HUES6 (cell line): ENCODE results near the gene RNF152.

ENCODE experiments used
- H3K27ac ChIP-seq: 2 replicates; pipeline ENCODE4 v1.7.0; 2013; ENCODE audit warnings: low read depth, mild to moderate bottlenecking, low read length, inconsistent platforms
- H3K27me3 ChIP-seq: 2 replicates; pipeline ENCODE4 v1.6.1; 2013; ENCODE audit warnings: low read length; ENCODE audit not compliant: control insufficient read depth, insufficient read depth
- H3K36me3 ChIP-seq: 2 replicates; pipeline ENCODE4 v1.6.1; 2013; ENCODE audit warnings: low read length; ENCODE audit not compliant: control insufficient read depth, insufficient read depth
- H3K4me1 ChIP-seq: 2 replicates; pipeline ENCODE4 v1.6.1; 2013; ENCODE audit warnings: low read length; ENCODE audit not compliant: control insufficient read depth, insufficient read depth
- H3K4me3 ChIP-seq: 2 replicates; pipeline ENCODE4 v1.5.1; 2013; ENCODE audit warnings: low read depth, low read length
- H3K9ac ChIP-seq: one replicate; pipeline ENCODE4 v1.6.1; 2013; ENCODE audit warnings: mild to moderate bottlenecking, low read length
- H3K9me3 ChIP-seq: 2 replicates; pipeline ENCODE4 v1.6.1; 2013; ENCODE audit warnings: low read depth, low read length; ENCODE audit not compliant: control insufficient read depth, insufficient read depth

Gene RNF152

GRCh38 chr18:61893971-61894750 is 1.4 kb upstream of the RNF152 start:
- no peaks in the 10 kb centered on the region for H3K9me3 ChIP-seq
- H3K36me3 ChIP-seq = peaks cover 5% of the 10 kb centered on the region
- peaks cover 36% of the 10 kb centered on the region for H3K4me1 ChIP-seq
- peaks cover 34% of the 10 kb centered on the region for H3K27me3 ChIP-seq
- H3K9ac ChIP-seq = peak overlapping the region; percentile 58
- H3K27ac ChIP-seq = no peak overlapping the region
- peak overlapping the region; percentile 82 for H3K4me3 ChIP-seq

DNA sequence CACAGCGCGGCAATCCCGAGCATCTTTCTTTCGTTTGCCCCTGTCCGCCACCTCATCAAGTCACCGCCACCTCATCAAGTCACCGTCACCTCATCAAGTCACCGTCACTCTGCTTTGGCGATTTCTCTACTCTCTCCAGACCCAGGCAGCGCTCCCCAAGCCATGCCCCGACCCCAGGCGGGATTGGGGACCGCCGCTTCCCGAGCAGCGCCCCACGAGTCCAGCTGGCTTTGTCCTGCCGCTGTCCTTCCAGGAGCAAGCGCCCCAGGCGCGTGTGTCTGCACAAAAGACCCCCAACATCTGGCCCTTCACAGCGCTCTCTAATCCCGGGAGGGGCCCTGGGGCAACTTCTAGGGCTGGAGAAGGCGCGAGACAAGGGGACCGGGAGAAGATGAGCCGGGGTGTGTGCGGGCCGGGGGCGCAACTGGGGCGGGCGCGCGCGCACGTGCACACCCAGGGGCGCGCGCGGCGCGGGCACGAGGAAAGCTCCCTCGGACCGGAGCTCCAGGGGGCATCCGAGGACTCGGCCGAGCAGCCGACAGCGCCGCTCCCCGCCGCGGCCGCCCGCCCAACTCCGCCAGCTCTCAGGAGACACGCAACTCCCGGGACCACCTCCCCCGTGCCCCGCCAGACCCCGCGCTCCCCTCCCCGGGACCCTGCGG is 633 bp upstream of the RNF152 start:
- no peak overlapping the region for H3K27ac ChIP-seq
- H3K4me3 ChIP-seq = peak overlapping the region; percentile 82
- H3K4me1 ChIP-seq = peaks cover 34% of the 10 kb centered on the region
- peaks cover 5% of the 10 kb centered on the region for H3K36me3 ChIP-seq
- H3K9me3 ChIP-seq = no peaks in the 10 kb centered on the region
- H3K9ac ChIP-seq = peak overlapping the region; percentile 58
- peaks cover 34% of the 10 kb centered on the region for H3K27me3 ChIP-seq

- peaks cover 34% of the 10 kb centered on the region for H3K27me3 ChIP-seq
- H3K4me3 ChIP-seq = peak overlapping the region; percentile 82
- no peak overlapping the region for H3K27ac ChIP-seq
Measured at GRCh38 chr18:61891894-61892293, 913 bp downstream of the RNF152 start.

GRCh38 chr18:61891271-61891670 is 1.5 kb downstream of the RNF152 start:
- Histone ChIP-seq H3K27me3 (peaks cover 34% of the 10 kb centered on the region), H3K27ac (no peak overlapping the region), H3K9me3 (no peaks in the 10 kb centered on the region), H3K9ac (no peak overlapping the region), H3K36me3 (peaks cover 5% of the 10 kb centered on the region), H3K4me1 (peaks cover 26% of the 10 kb centered on the region), H3K4me3 (no peak overlapping the region)

More at GRCh38 chr18:61891894-61892293, 913 bp downstream of the RNF152 start:
- Histone ChIP-seq H3K9me3 (no peaks in the 10 kb centered on the region), H3K36me3 (peaks cover 5% of the 10 kb centered on the region), H3K9ac (no peak overlapping the region), H3K4me1 (peaks cover 32% of the 10 kb centered on the region)

GRCh38 chr18:61890344-61890743 is 2.5 kb downstream of the RNF152 start:
- H3K4me3 ChIP-seq = no peak overlapping the region

DNA sequence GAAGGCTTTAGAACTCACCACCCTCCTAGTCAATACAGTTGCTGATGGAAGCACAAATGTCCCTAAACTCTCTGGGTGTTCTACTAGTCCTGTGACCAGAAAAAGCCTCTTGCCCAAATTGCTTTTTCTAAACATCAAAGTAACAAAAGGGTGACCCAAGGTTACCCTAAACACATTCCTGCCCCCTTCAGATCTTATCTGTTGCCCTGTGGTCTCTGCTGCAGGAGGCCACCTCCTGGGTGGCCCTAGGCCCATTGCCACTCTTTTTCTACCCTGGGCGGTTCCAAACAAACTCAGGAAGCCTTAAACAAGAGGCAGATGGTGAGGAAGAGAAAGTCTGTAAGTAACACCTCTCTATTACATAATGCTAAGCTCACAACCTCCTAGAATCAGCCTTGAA is 3.3 kb downstream of the RNF152 start:
- Histone ChIP-seq H3K27ac (no peak overlapping the region), H3K4me3 (no peak overlapping the region), H3K27me3 (peaks cover 26% of the 10 kb centered on the region), H3K9ac (no peak overlapping the region), H3K4me1 (peaks cover 21% of the 10 kb centered on the region; the same call in 1 of the 2 replicates), H3K36me3 (peaks cover 5% of the 10 kb centered on the region), H3K9me3 (no peaks in the 10 kb centered on the region)

More at GRCh38 chr18:61890344-61890743, 2.5 kb downstream of the RNF152 start:
- Histone ChIP-seq H3K9ac (no peak overlapping the region), H3K4me1 (peaks cover 26% of the 10 kb centered on the region), H3K36me3 (peaks cover 5% of the 10 kb centered on the region), H3K27me3 (peaks cover 34% of the 10 kb centered on the region), H3K27ac (no peak overlapping the region), H3K9me3 (no peaks in the 10 kb centered on the region)

GRCh38 chr18:61888622-61889021 is 4.2 kb downstream of the RNF152 start:
- Histone ChIP-seq H3K4me3 (no peak overlapping the region), H3K9me3 (no peaks in the 10 kb centered on the region), H3K27me3 (peaks cover 26% of the 10 kb centered on the region), H3K27ac (no peak overlapping the region), H3K4me1 (peaks cover 21% of the 10 kb centered on the region; the same call in 1 of the 2 replicates), H3K9ac (no peak overlapping the region), H3K36me3 (peaks cover 5% of the 10 kb centered on the region)

- Histone ChIP-seq H3K9ac (no peak overlapping the region), H3K4me1 (peaks cover 22% of the 10 kb centered on the region; the same call in 1 of the 2 replicates), H3K4me3 (no peak overlapping the region), H3K27me3 (peaks cover 19% of the 10 kb centered on the region), H3K36me3 (peaks cover 5% of the 10 kb centered on the region), H3K27ac (no peak overlapping the region), H3K9me3 (no peaks in the 10 kb centered on the region)
Measured at GRCh38 chr18:61887838-61888237, 5.0 kb downstream of the RNF152 start.

- no peaks in the 10 kb centered on the region for H3K9me3 ChIP-seq
- no peak overlapping the region for H3K4me3 ChIP-seq
- H3K27ac ChIP-seq = no peak overlapping the region
- H3K4me1 ChIP-seq = peaks cover 5% of the 10 kb centered on the region; the same call in 1 of the 2 replicates
- no peaks in the 10 kb centered on the region for H3K27me3 ChIP-seq
- H3K36me3 ChIP-seq = no peaks in the 10 kb centered on the region
- no peak overlapping the region for H3K9ac ChIP-seq
Measured at GRCh38 chr18:61883547-61883946, 9.3 kb downstream of the RNF152 start.

DNA sequence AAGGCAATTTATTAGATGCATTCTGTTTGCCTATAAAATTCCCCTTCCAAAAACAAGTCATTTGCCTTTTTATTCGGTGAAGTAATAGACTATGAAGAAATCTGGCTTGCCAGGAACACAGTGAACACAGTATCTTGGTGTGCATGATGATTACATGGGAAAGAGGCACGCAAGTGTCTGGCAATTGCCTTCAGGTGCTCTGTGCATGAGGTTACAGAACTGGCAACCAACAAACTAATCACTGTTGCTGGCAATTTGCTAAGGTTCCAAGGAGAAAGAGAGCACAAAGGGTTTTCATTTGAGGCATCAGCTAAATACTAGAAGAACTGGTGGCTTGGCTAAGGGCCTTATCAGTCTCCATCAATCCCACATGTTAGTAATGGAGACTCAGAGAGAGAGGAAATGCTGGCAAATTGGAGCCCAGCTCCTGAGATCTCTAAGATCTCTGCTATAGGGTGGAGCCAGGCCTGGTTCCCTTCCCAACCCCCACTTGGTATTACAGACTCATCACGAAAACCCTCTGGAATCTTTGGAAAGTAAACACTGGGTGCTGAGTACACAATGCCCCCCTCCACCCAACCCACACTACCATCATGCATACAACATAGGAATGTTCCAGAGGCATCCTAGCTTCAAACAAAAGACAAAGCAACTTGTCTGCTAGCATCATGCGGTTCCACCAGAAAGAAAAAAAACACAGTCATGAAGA is 10.4 kb downstream of the RNF152 start:
- no peak overlapping the region for H3K4me3 ChIP-seq
- H3K4me1 ChIP-seq = peaks cover 5% of the 10 kb centered on the region; the same call in 1 of the 2 replicates
- no peaks in the 10 kb centered on the region for H3K9me3 ChIP-seq
- H3K9ac ChIP-seq = no peak overlapping the region
- no peaks in the 10 kb centered on the region for H3K36me3 ChIP-seq
- no peak overlapping the region for H3K27ac ChIP-seq
- no peaks in the 10 kb centered on the region for H3K27me3 ChIP-seq

DNA sequence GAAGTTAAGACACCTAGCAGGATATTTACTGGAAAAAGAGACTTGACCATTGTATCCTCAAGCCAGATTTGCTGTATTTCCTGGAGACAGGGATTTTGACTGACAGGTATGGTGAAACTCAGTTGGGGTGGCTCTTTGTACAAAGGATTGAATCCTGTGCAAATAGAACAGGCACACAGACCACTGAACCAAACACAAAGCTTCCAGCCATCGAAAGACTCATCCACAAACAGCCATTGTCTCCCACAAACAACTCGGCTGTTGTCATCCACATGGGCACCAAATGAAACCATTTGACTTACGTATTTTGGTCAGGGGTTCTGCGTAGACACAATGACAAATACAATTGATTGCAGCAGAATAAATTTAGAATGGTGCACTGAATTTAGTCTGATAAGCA is 15.9 kb downstream of the RNF152 start:
- Histone ChIP-seq H3K36me3 (no peaks in the 10 kb centered on the region), H3K27ac (no peak overlapping the region), H3K9ac (no peak overlapping the region), H3K4me3 (no peak overlapping the region), H3K9me3 (no peaks in the 10 kb centered on the region), H3K4me1 (no peaks in the 10 kb centered on the region), H3K27me3 (no peaks in the 10 kb centered on the region)
